GM12892 (cell line): ENCODE data around the gene VAPB.

Experiments used
- POLR2A ChIP-seq: IDR thresholded peaks from 2 replicates; pipeline ENCODE4 v1.6.1; 2011; ENCODE audit warnings: low read depth, low read length, control low read depth
- POLR2AphosphoS5 ChIP-seq: IDR thresholded peaks from 2 replicates; pipeline ENCODE4 v1.6.1; 2011; ENCODE audit warnings: low read depth, low read length, control low read depth

- TF ChIP-seq POLR2A (no peak), POLR2AphosphoS5 (no peak)
These were observed 27.4 kb upstream of the VAPB start for GRCh38 chr20:58361481-58362205.
